NCI-H128 (cell line): Measurements from ENCODE around the gene PCDHA10.

Experiments
- DNase-seq: peaks from one replicate; lab custom pipeline; 2025; ENCODE audit not compliant: unreplicated experiment; lab: John Stamatoyannopoulos, UW

PCDHA10 gene

GRCh38 chr5:140881889-140882590, 26.3 kb downstream of the PCDHA10 start, which contains the start of gene PCDHA13:
Gene PCDHA13 (plus strand): TSS chr5:140882124. CDS start chr5:140882269, 145 bp downstream.
- DNase-seq, result no peak

GRCh38 chr5:140882591-140882899, 26.8 kb downstream of the PCDHA10 start:
- no peak for DNase-seq

GRCh38 chr5:140883373-140883772, 27.7 kb downstream of the PCDHA10 start:
- DNase-seq, result no peak

- DNase-seq, result no peak
Measured at GRCh38 chr5:140883927-140884697, 28.4 kb downstream of the PCDHA10 start.

- no peak for DNase-seq
Measured at GRCh38 chr5:140916325-140916724, 60.6 kb downstream of the PCDHA10 start.
